IMR-90 (cell line): ENCODE results near the gene VGLL1. TPM values are rescaled to one million over a fixed set of nuclear protein-coding genes. Genes with fewer than 3 reads are reported as not detected.

Source experiments
- ATAC-seq: fragments of 200-7000 bp; cut with Tn5 transposase; 2 replicates; pipeline ENCODE4 v1.9.1; 2020; ENCODE audit warnings: low read depth, mild to moderate bottlenecking, moderate library complexity
- BruUV-seq: library from RNA; stranded (reverse); fragments of 400-500 nt; replicated peaks from 2 replicates; lab custom pipeline; 2021; lab: Mats Ljungman, UMichigan
- CTCF ChIA-PET: fragments of 300-600 bp; formaldehyde crosslinking; extraction: SDS; loops from one replicate; lab custom pipeline; 2021; ENCODE audit warnings: antibody characterized with exemption; lab: Yijun Ruan, JAX
- POLR2A ChIA-PET: fragments of 300-600 bp; sonication (Branson Sonifier 250); formaldehyde crosslinking; loops from one replicate; lab custom pipeline; 2022; ENCODE audit warnings: antibody characterized with exemption; ENCODE audit not compliant: unreplicated experiment; lab: Charles Lee
- DNase-seq: peaks from one replicate; pipeline ENCODE4 v3.0.0; 2013
- H2AFZ ChIP-seq: replicated peaks from 2 replicates; pipeline ENCODE3; 2013; ENCODE audit warnings: low read length, mild to moderate bottlenecking; ENCODE audit not compliant: poor library complexity
- H2AK5ac ChIP-seq: 2 replicates; pipeline ENCODE4 v1.6.1; 2013; ENCODE audit warnings: low read depth, low read length, inconsistent platforms
- H2AK9ac ChIP-seq: replicated peaks from 2 replicates; pipeline ENCODE3; 2013; ENCODE audit warnings: mild to moderate bottlenecking, low read depth, low read length, moderate library complexity; ENCODE audit not compliant: poor library complexity
- H2BK120ac ChIP-seq: 2 replicates; pipeline ENCODE4 v1.6.1; 2013; ENCODE audit warnings: low read depth, low read length, inconsistent platforms
- H2BK15ac ChIP-seq: 3 replicates; pipeline ENCODE4 v1.6.1; 2013; ENCODE audit warnings: low read depth, low read length, inconsistent platforms
- H2BK20ac ChIP-seq: 2 replicates; pipeline ENCODE4 v1.6.1; 2013; ENCODE audit warnings: low read depth, mild to moderate bottlenecking, inconsistent platforms, low read length, moderate library complexity
- H2BK5ac ChIP-seq: 2 replicates; pipeline ENCODE4 v1.6.1; 2013; ENCODE audit warnings: mild to moderate bottlenecking, low read depth, low read length, inconsistent platforms; ENCODE audit not compliant: poor library complexity, severe bottlenecking
- H3K14ac ChIP-seq: replicated peaks from 2 replicates; pipeline ENCODE4 v1.6.1; 2013; ENCODE audit warnings: low read depth, low read length, inconsistent platforms
- H3K18ac ChIP-seq: 2 replicates; pipeline ENCODE4 v1.6.1; 2013; ENCODE audit warnings: low read depth, low read length, control low read depth
- H3K23ac ChIP-seq: 2 replicates; pipeline ENCODE4 v1.6.1; 2013; ENCODE audit warnings: low read depth, low read length, inconsistent platforms
- H3K27ac ChIP-seq: 2 replicates; pipeline ENCODE4 v1.5.1; 2013; ENCODE audit warnings: mild to moderate bottlenecking, control low read depth, low read length; ENCODE audit not compliant: insufficient read depth
- H3K27me3 ChIP-seq: 2 replicates; pipeline ENCODE4 v1.6.1; 2013; ENCODE audit warnings: low read length; ENCODE audit not compliant: control insufficient read depth, insufficient read depth
- H3K36me3 ChIP-seq: 2 replicates; pipeline ENCODE4 v1.6.1; 2013; ENCODE audit warnings: low read length, mixed read lengths; ENCODE audit not compliant: control insufficient read depth, insufficient read depth
- H3K4ac ChIP-seq: 2 replicates; pipeline ENCODE4 v1.6.1; 2013; ENCODE audit warnings: low read depth, low read length, inconsistent platforms
- H3K4me1 ChIP-seq: 2 replicates; pipeline ENCODE4 v1.6.1; 2013; ENCODE audit warnings: low read length, mixed read lengths; ENCODE audit not compliant: control insufficient read depth, insufficient read depth
- H3K4me2 ChIP-seq: 2 replicates; pipeline ENCODE4 v1.6.1; 2013; ENCODE audit warnings: low read depth, mild to moderate bottlenecking, control low read depth, low read length, moderate library complexity
- H3K4me3 ChIP-seq: 2 replicates; pipeline ENCODE4 v1.5.1; 2013; ENCODE audit warnings: low read depth, mild to moderate bottlenecking, control low read depth, low read length, moderate library complexity; ENCODE audit not compliant: insufficient read depth
- H3K56ac ChIP-seq: 2 replicates; pipeline ENCODE4 v1.6.1; 2013; ENCODE audit warnings: low read length, inconsistent platforms; ENCODE audit not compliant: insufficient read depth; ENCODE audit errors: extremely low read depth
- H3K79me1 ChIP-seq, 2 experiments: 2 replicates each; pipeline ENCODE4 v1.6.1; 2013; ENCODE audit warnings: low read length in 2 of 2, inconsistent platforms in 1 of 2, low read depth in 1 of 2
- H3K9ac ChIP-seq: 2 replicates; pipeline ENCODE4 v1.6.1; 2013; ENCODE audit warnings: low read depth, low read length, control low read depth
- H3K9me1 ChIP-seq: 2 replicates; pipeline ENCODE4 v1.6.1; 2013; ENCODE audit warnings: low read length, inconsistent platforms; ENCODE audit not compliant: insufficient read depth
- H3K9me3 ChIP-seq: 2 replicates; pipeline ENCODE4 v1.6.1; 2013; ENCODE audit warnings: low read length; ENCODE audit not compliant: control insufficient read depth, insufficient read depth
- H4K20me1 ChIP-seq: 2 replicates; pipeline ENCODE4 v1.6.1; 2013; ENCODE audit warnings: low read length, inconsistent platforms; ENCODE audit not compliant: insufficient read depth
- H4K5ac ChIP-seq: 2 replicates; pipeline ENCODE4 v1.6.1; 2013; ENCODE audit warnings: mild to moderate bottlenecking, low read depth, low read length, control low read depth
- H4K8ac ChIP-seq, 2 experiments: 2 replicates each; pipeline ENCODE4 v1.6.1; 2013; ENCODE audit warnings: low read depth in 2 of 2, low read length in 2 of 2, control low read depth in 1 of 2, inconsistent platforms in 1 of 2
- H4K91ac ChIP-seq: 2 replicates; pipeline ENCODE4 v1.6.1; 2013; ENCODE audit warnings: low read depth, low read length, inconsistent platforms; ENCODE audit not compliant: insufficient read depth
- BHLHE40 ChIP-seq: fragments of 150-350 bp; IDR thresholded peaks from 2 replicates; pipeline ENCODE4 v1.6.1; 2016; ENCODE audit warnings: mild to moderate bottlenecking, low read depth, low read length
- CHD1 ChIP-seq: IDR thresholded peaks from 2 replicates; pipeline ENCODE4 v1.6.1; 2012; ENCODE audit warnings: low read depth, low read length, improper control_type of control experiment
- ELK1 ChIP-seq: fragments of 150-350 bp; IDR thresholded peaks from 2 replicates; pipeline ENCODE4 v1.6.1; 2016; ENCODE audit warnings: low read depth, mild to moderate bottlenecking, low read length, moderate library complexity, borderline replicate concordance
- FOS ChIP-seq: fragments of 150-350 bp; IDR thresholded peaks from 2 replicates; pipeline ENCODE4 v1.6.1; 2016; ENCODE audit warnings: low read depth, low read length
- MAZ ChIP-seq: IDR thresholded peaks from 2 replicates; pipeline ENCODE4 v1.6.1; 2012; ENCODE audit warnings: low read depth, mild to moderate bottlenecking, low read length, improper control_type of control experiment, moderate library complexity, borderline replicate concordance
- MXI1 ChIP-seq: IDR thresholded peaks from 2 replicates; pipeline ENCODE4 v1.6.1; 2012; ENCODE audit warnings: low read depth, mild to moderate bottlenecking, low read length, moderate library complexity, borderline replicate concordance
- POLR2A ChIP-seq: IDR thresholded peaks from 2 replicates; pipeline ENCODE4 v1.6.1; 2012; ENCODE audit warnings: mild to moderate bottlenecking, low read depth, low read length
- RFX5 ChIP-seq: IDR thresholded peaks from 2 replicates; pipeline ENCODE4 v1.8.0; 2012; ENCODE audit warnings: low read depth, mild to moderate bottlenecking, low read length, moderate library complexity
- USF2 ChIP-seq: fragments of 150-350 bp; IDR thresholded peaks from 2 replicates; pipeline ENCODE4 v1.6.1; 2017; ENCODE audit warnings: mild to moderate bottlenecking, antibody characterized with exemption, low read length, low read depth
- WGBS, 2 experiments: methylation state at CpG; one replicate each; pipeline versions ENCODE4 v1.1.5 to v1.1.7; 2013; ENCODE audit warnings: missing lambda C conversion rate in 2 of 2; ENCODE audit not compliant: insufficient read length in 1 of 2; ENCODE audit errors: extremely low coverage in 2 of 2; 5-methylcytosine and 5-hydroxymethylcytosine counted together
- dilution Hi-C: fragments of 300-500 bp; cut with HindIII; formaldehyde crosslinking; loops from one replicate; pipeline ENCODE4 v1.14.3; 2018; ENCODE audit warnings: low sequenced_read_pairs; ENCODE audit not compliant: unreplicated experiment
- in situ Hi-C: fragments of 300-500 bp; cut with MboI; formaldehyde crosslinking; loops from 3 replicates; pipeline ENCODE4 v1.14.3; 2019; ENCODE audit warnings: low sequenced_read_pairs, inconsistent platforms, mixed read lengths
- intact Hi-C: fragments of 100-400 bp; cut with micrococcal nuclease; formaldehyde crosslinking; loops from 2 replicates; pipeline ENCODE4 v1.10.0; 2022
- polyA plus RNA-seq, 3 experiments: library from polyadenylated mRNA; depleted of rRNA; stranded (reverse); fragments of >200 nt; gene quantifications; 2 replicates each; pipeline ENCODE4 v1.2.3, GENCODE V29; 2012; ENCODE audit warnings: low replicate concordance in 1 of 3
- total RNA-seq: library from RNA; depleted of rRNA; stranded (reverse); fragments of >200 nt; gene quantifications from 2 replicates; pipeline ENCODE4 v1.2.3, GENCODE V29; 2012
- TF ChIP-seq, protein P1 (sequence below): conservative IDR thresholded peaks from 2 replicates; pipeline ENCODE4 v1.5.1; 2012; ENCODE audit warnings: mild to moderate bottlenecking, low read depth, low read length, improper control_type of control experiment

Gene VGLL1
- total and polyA plus RNA-seq, 2 of the 4 experiments (the other 2 are of a cell fraction) = not detected

DNA sequence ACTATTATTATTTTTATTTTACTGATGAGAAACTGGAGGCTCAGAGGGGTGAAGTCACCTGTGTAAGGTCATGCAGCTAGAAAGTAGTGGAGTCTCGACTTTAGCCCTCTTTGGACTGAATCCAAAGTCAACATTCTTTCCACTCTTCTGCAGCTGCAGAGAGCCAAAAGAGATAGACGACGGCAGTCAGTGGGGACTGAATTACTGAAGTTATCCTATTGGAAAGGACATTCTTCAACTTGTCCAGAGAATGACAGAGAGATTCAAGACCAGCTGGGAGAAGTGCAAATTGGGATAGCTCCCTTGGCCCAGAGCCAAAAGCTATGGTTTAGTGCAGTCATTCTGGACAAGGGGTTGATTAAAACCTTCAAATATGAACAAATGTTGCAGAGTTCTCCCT is 42.5 kb downstream of the VGLL1 start:
- POLR2A ChIA-PET = no interaction called here
- in situ Hi-C loops = no loop called here

More for the DNA sequence above, 42.5 kb downstream of the VGLL1 start:
- CTCF ChIA-PET = no interaction called here
- Histone ChIP-seq H3K14ac (no peak overlapping the region), H2BK15ac (no peak overlapping the region), H3K9ac (no peak overlapping the region), H4K20me1 (no peaks in the 10 kb centered on the region), H3K79me1 (no peaks in the 10 kb centered on the region), H3K4ac (no peak overlapping the region), H2AFZ (no peak overlapping the region), H3K27me3 (no peaks in the 10 kb centered on the region; the same call in 1 of the 2 replicates), H4K91ac (no peak overlapping the region), H4K5ac (no peak overlapping the region), H3K27ac (no peak overlapping the region), H3K4me2 (no peak overlapping the region), H2BK20ac (no peak overlapping the region), H4K8ac (no peak overlapping the region), H3K4me1 (no peaks in the 10 kb centered on the region), H2AK9ac (no peak overlapping the region), H2BK5ac (no peak overlapping the region), H3K56ac (no peak overlapping the region), H3K9me1 (no peaks in the 10 kb centered on the region), H3K18ac (no peak overlapping the region), H3K23ac (no peak overlapping the region), H3K36me3 (no peaks in the 10 kb centered on the region), H2AK5ac (no peak overlapping the region), H3K4me3 (no peak overlapping the region), H3K9me3 (no peaks in the 10 kb centered on the region), H2BK120ac (no peak overlapping the region)
- TF ChIP-seq FOS (no peak), RFX5 (no peak), MXI1 (no peak), BHLHE40 (no peak), ELK1 (no peak), USF2 (no peak), POLR2A (no peak), MAZ (no peak), CHD1 (no peak)
- TF ChIP-seq, protein P1, sequence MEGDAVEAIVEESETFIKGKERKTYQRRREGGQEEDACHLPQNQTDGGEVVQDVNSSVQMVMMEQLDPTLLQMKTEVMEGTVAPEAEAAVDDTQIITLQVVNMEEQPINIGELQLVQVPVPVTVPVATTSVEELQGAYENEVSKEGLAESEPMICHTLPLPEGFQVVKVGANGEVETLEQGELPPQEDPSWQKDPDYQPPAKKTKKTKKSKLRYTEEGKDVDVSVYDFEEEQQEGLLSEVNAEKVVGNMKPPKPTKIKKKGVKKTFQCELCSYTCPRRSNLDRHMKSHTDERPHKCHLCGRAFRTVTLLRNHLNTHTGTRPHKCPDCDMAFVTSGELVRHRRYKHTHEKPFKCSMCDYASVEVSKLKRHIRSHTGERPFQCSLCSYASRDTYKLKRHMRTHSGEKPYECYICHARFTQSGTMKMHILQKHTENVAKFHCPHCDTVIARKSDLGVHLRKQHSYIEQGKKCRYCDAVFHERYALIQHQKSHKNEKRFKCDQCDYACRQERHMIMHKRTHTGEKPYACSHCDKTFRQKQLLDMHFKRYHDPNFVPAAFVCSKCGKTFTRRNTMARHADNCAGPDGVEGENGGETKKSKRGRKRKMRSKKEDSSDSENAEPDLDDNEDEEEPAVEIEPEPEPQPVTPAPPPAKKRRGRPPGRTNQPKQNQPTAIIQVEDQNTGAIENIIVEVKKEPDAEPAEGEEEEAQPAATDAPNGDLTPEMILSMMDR = no peak
- BruUV-seq = no TSS peak
- no peak for ATAC-seq
- dilution Hi-C loops = no loop called here
- no CpG with 5 or more reads among the region's 3 CpGs for WGBS, 2 experiments
- DNase-seq = no peak
- intact Hi-C loops = loop anchor here (10.0 kb wide), 1 partner anchor 180 kb away; no protein-coding TSS in a partner anchor
